Fibroblast of lung (primary cell): Measurements from ENCODE around the gene ZNF580. TPM values are rescaled to one million over a fixed set of nuclear protein-coding genes. Genes with fewer than 3 reads are reported as not detected.

Experiments used
- DNase-seq, 2 donors: peaks; one replicate each; pipeline versions ENCODE4 v3.0.0 to v3.0.0-alpha.2; 2010; ENCODE audit warnings: low read depth in 2 of 2
- H2AFZ ChIP-seq: 2 replicates; pipeline ENCODE4 v1.5.1; 2012; ENCODE audit warnings: low read length, control low read depth, inconsistent platforms
- H3K27ac ChIP-seq: 2 replicates; pipeline ENCODE4 v1.5.1; 2011; ENCODE audit warnings: low read length, control low read depth; ENCODE audit not compliant: insufficient read depth
- H3K27me3 ChIP-seq: 2 replicates; pipeline ENCODE4 v1.5.1; 2011; ENCODE audit warnings: mild to moderate bottlenecking, low read length; ENCODE audit not compliant: control insufficient read depth, insufficient read depth
- H3K36me3 ChIP-seq: 2 replicates; pipeline ENCODE4 v1.5.1; 2011; ENCODE audit warnings: low read length; ENCODE audit not compliant: control insufficient read depth, insufficient read depth
- H3K4me1 ChIP-seq: 2 replicates; pipeline ENCODE4 v1.5.1; 2011; ENCODE audit warnings: low read length; ENCODE audit not compliant: control insufficient read depth, insufficient read depth; ENCODE audit errors: extremely low read depth
- H3K4me2 ChIP-seq: 2 replicates; pipeline ENCODE4 v1.5.1; 2011; ENCODE audit warnings: low read length, control low read depth; ENCODE audit not compliant: insufficient read depth; ENCODE audit errors: extremely low read depth
- H3K4me3 ChIP-seq, 4 experiments: fragments of 200-600 bp in 1 of 4; sonication (generic) in 1 of 4; replicated peaks in 1 of 4; 2 replicates each; pipeline ENCODE4 v1.5.1; 2011 to 2016; ENCODE audit warnings: low read length in 4 of 4, low read depth in 3 of 4, mild to moderate bottlenecking in 3 of 4, control low read depth in 2 of 4, inconsistent platforms in 1 of 4, mixed read lengths in 1 of 4; ENCODE audit not compliant: insufficient read depth in 1 of 4; ENCODE audit errors: control extremely low read depth in 1 of 4
- H3K79me2 ChIP-seq: 2 replicates; pipeline ENCODE4 v1.5.1; 2012; ENCODE audit warnings: mild to moderate bottlenecking, low read length, inconsistent platforms; ENCODE audit not compliant: control insufficient read depth, insufficient read depth
- H3K9ac ChIP-seq: 2 replicates; pipeline ENCODE4 v1.5.1; 2011; ENCODE audit warnings: mild to moderate bottlenecking, low read length, control low read depth; ENCODE audit not compliant: insufficient read depth
- H3K9me3 ChIP-seq: 2 replicates; pipeline ENCODE4 v1.5.1; 2012; ENCODE audit warnings: low read depth, low read length; ENCODE audit not compliant: control insufficient read depth, insufficient read depth
- H4K20me1 ChIP-seq: 2 replicates; pipeline ENCODE4 v1.5.1; 2011; ENCODE audit warnings: low read length; ENCODE audit not compliant: control insufficient read depth, insufficient read depth; ENCODE audit errors: extremely low read depth
- CTCF ChIP-seq, 2 donors: IDR thresholded peaks in 1 of 2; conservative IDR thresholded peaks in 1 of 2; 1 replicate in 1 of 2; 2 replicates in 1 of 2; pipeline ENCODE4 v1.5.1; 2011 to 2012; ENCODE audit warnings: low read length in 2 of 2, control low read depth in 1 of 2, inconsistent platforms in 1 of 2, low read depth in 1 of 2, mild to moderate bottlenecking in 1 of 2
- EZH2 ChIP-seq: IDR thresholded peaks from 2 replicates; pipeline ENCODE4 v1.5.1; 2012; ENCODE audit warnings: low read length, control low read depth, mild to moderate bottlenecking; ENCODE audit errors: missing control alignments
- polyA plus RNA-seq, 2 donors: library from polyadenylated mRNA; depleted of rRNA in 1 of 2; stranded (reverse) in 1 of 2; unstranded in 1 of 2; fragments of >200 nt; gene quantifications; 2 replicates each; pipeline ENCODE4 v1.2.1, GENCODE V29; 2011 to 2012; ENCODE audit warnings: missing spikeins in 1 of 2
- total RNA-seq: library from RNA; depleted of rRNA; stranded (reverse); fragments of >200 nt; gene quantifications from 2 replicates; pipeline ENCODE4 v1.2.1, GENCODE V29; 2014

Gene ZNF580
- total and polyA plus RNA-seq, 2 donors (not counting 1 experiment from before 2014, with no cell fraction given): 4.1 to 7.2 TPM

GRCh38 chr19:55687281-55688201 is 46.7 kb downstream of the ZNF580 start:
- no peak for DNase-seq
- Histone ChIP-seq H4K20me1 (no peaks in the 10 kb centered on the region), H3K4me2 (no peak overlapping the region), H3K4me1 (no peaks in the 10 kb centered on the region), H3K9me3 (no peaks in the 10 kb centered on the region), H3K36me3 (peaks cover 31% of the 10 kb centered on the region), H2AFZ (no peak overlapping the region), H3K27ac (no peak overlapping the region), H3K4me3 (no peak overlapping the region), H3K9ac (no peak overlapping the region), H3K27me3 (no peaks in the 10 kb centered on the region), H3K79me2 (peaks cover 39% of the 10 kb centered on the region)
- no peak for TF ChIP-seq EZH2
- TF ChIP-seq CTCF (conservative IDR thresholded peaks at IDR 0.05 in 1 of 2, IDR thresholded peaks at IDR 0.05 in 1 of 2; ENCODE audit: low read depth in 1 of 2, low read length in 2 of 2): no peak

- H3K36me3 ChIP-seq: peaks cover 32% of the 10 kb centered on the region
- H3K9me3 ChIP-seq: no peaks in the 10 kb centered on the region
- H3K9ac ChIP-seq: no peak overlapping the region
- H3K79me2 ChIP-seq: peaks cover 34% of the 10 kb centered on the region
- no peak overlapping the region for H3K4me3 ChIP-seq
- no peaks in the 10 kb centered on the region for H3K4me1 ChIP-seq
- H3K27ac ChIP-seq: no peak overlapping the region
- no peak for DNase-seq
- no peak overlapping the region for H3K4me2 ChIP-seq
- H4K20me1 ChIP-seq: no peaks in the 10 kb centered on the region
- TF ChIP-seq CTCF (conservative IDR thresholded peaks at IDR 0.05 in 1 of 2, IDR thresholded peaks at IDR 0.05 in 1 of 2; ENCODE audit: low read depth in 1 of 2, low read length in 2 of 2) (no peak), EZH2 (no peak)
- no peak overlapping the region for H2AFZ ChIP-seq
- H3K27me3 ChIP-seq: no peaks in the 10 kb centered on the region
Observed at GRCh38 chr19:55688422-55689218, 47.8 kb downstream of the ZNF580 start.
